Measurements from ENCODE around the gene RSU1. TPM values are rescaled to one million over a fixed set of nuclear protein-coding genes. Genes with fewer than 3 reads are reported as not detected.
A peak's percentile ranks its signal among the peaks of the same experiment; 100 is the strongest.

The RSU1 gene
- total RNA-seq, 1 donor from 2014 or later = 75.3 TPM

- DNase-seq (ENCODE audit: low read depth) = no peak
- no peak for TF ChIP-seq CTCF (IDR thresholded peaks at IDR 0.05; ENCODE audit: insufficient read depth, low read length, poor library complexity, severe bottlenecking)
- Histone ChIP-seq H3K4me3 (ENCODE audit: low read depth, low read length) (no peak overlapping the region), H3K36me3 (ENCODE audit: control insufficient read depth, insufficient read depth, low read length) (no peaks in the 10 kb centered on the region), H3K27me3 (ENCODE audit: control insufficient read depth, insufficient read depth, low read length) (no peaks in the 10 kb centered on the region)
Observed at GRCh38 chr10:16652154-16652553, 165.1 kb downstream of the RSU1 start.

GRCh38 chr10:16649757-16650156 is 167.5 kb downstream of the RSU1 start:
- TF ChIP-seq CTCF (IDR thresholded peaks at IDR 0.05; ENCODE audit: insufficient read depth, low read length, poor library complexity, severe bottlenecking) = no peak
- no peaks in the 10 kb centered on the region for H3K27me3 ChIP-seq (ENCODE audit: control insufficient read depth, insufficient read depth, low read length)
- no peaks in the 10 kb centered on the region for H3K36me3 ChIP-seq (ENCODE audit: control insufficient read depth, insufficient read depth, low read length)
- no peak overlapping the region for H3K4me3 ChIP-seq (ENCODE audit: low read depth, low read length)
- no peak for DNase-seq (ENCODE audit: low read depth)

- DNase-seq (ENCODE audit: low read depth) = no peak
- no peak overlapping the region for H3K4me3 ChIP-seq (ENCODE audit: low read depth, low read length)
- H3K27me3 ChIP-seq (ENCODE audit: control insufficient read depth, insufficient read depth, low read length) = no peaks in the 10 kb centered on the region
- no peak for TF ChIP-seq CTCF (IDR thresholded peaks at IDR 0.05; ENCODE audit: insufficient read depth, low read length, poor library complexity, severe bottlenecking)
- H3K36me3 ChIP-seq (ENCODE audit: control insufficient read depth, insufficient read depth, low read length) = no peaks in the 10 kb centered on the region
Observed at GRCh38 chr10:16648366-16648765, 168.9 kb downstream of the RSU1 start.

GRCh38 chr10:16646181-16647059 is 170.8 kb downstream of the RSU1 start:
- no peak for DNase-seq (ENCODE audit: low read depth)

GRCh38 chr10:16644146-16644545 is 173.1 kb downstream of the RSU1 start:
- TF ChIP-seq CTCF (IDR thresholded peaks at IDR 0.05; ENCODE audit: insufficient read depth, low read length, poor library complexity, severe bottlenecking) = no peak
- Histone ChIP-seq H3K36me3 (ENCODE audit: control insufficient read depth, insufficient read depth, low read length) (no peaks in the 10 kb centered on the region), H3K27me3 (ENCODE audit: control insufficient read depth, insufficient read depth, low read length) (no peaks in the 10 kb centered on the region), H3K4me3 (ENCODE audit: low read depth, low read length) (no peak overlapping the region)
- DNase-seq (ENCODE audit: low read depth) = peak; percentile 21

More at GRCh38 chr10:16646181-16647059, 170.8 kb downstream of the RSU1 start:
- Histone ChIP-seq H3K36me3 (ENCODE audit: control insufficient read depth, insufficient read depth, low read length) (no peaks in the 10 kb centered on the region), H3K4me3 (ENCODE audit: low read depth, low read length) (no peak overlapping the region), H3K27me3 (ENCODE audit: control insufficient read depth, insufficient read depth, low read length) (no peaks in the 10 kb centered on the region)
- no peak for TF ChIP-seq CTCF (IDR thresholded peaks at IDR 0.05; ENCODE audit: insufficient read depth, low read length, poor library complexity, severe bottlenecking)
